Measurements from ENCODE around the gene PDPK1.
"Not testable (repeated sequence)": the region's sequence is repeated elsewhere in the genome, so short reads cannot be mapped to it uniquely, and the experiment has no call there.

Gene PDPK1

GRCh38 chr16:2550283-2550878, 12.6 kb downstream of the PDPK1 start:
- not testable (repeated sequence) for DNase-seq

DNA sequence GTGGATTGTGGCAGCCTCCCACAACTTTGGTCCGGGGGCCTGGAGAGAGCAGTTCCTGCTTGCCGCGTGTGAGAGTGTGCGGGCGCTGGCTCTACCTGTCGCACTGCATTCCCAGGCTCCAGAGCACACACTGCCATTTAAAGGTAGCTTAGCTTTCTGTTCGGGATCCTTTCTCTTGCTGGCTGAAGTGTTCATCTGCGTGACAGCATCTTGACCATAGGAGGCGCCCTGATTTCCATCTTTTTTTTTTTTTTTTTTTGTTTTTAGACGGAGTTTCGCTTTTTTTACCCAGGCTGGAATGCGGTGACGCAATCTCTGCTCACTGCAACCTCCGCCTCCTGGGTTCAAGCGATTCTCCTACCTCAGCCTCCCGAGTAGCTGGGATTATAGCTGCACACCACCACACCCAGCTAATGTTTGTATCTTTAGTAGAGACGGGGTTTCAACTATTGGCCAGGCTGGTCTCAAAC, 13.6 kb downstream of the PDPK1 start:
- DNase-seq: not testable (repeated sequence)

- DNase-seq: not testable (repeated sequence)
These were observed 17.0 kb downstream of the PDPK1 start for GRCh38 chr16:2554709-2555425.

- not testable (repeated sequence) for DNase-seq
These were observed 19.3 kb downstream of the PDPK1 start for GRCh38 chr16:2557150-2557549.

DNA sequence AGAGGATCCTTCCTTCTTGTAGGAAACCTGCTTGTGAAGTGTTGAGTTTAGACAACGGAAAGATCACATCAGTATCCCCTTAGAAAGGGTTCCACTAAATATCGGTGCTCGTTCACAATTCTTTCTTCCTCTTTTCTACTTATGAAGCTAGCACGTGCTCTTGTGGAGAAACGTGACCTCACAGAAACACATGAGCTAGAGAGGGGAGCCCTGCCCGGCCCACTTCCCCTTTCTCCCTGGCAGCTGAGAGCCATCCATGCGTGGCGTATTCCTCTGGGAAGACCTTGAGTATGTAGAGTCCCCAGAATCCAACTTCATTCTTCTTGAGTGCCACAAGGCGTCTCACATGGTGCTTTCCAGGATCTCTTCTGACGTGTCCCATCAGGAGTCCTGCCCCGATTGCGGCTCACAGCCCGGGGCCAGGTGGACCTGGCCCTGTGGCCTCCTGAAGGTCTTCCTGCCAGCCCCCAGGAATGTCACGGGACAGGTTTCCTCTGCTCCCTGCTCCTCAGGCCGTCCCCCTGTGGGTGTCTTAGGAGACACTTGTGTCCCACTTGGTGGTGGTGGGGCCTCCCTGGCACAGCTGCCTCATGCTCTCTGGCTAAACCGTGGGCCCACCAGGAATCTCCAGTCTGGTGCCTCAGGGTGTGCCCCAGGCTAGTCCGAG, 22.4 kb downstream of the PDPK1 start:
- not testable (repeated sequence) for DNase-seq

DNA sequence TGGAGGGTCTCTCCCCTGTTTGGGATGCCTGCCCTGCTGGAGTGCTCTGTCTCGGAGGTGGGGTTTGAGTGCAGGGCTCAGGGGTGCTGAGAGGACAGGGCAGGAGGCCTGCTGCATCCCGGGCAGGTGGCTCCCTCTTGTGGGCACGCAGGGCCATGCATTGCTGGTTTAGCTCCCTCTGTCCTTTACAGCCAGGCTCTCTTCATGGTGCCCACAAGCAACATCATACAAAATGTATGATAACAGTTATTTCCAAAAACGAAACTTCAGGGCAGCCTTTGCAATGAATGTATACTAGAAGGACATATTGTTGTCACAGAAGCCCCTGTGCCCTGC, 22.9 kb downstream of the PDPK1 start:
- not testable (repeated sequence) for DNase-seq

DNA sequence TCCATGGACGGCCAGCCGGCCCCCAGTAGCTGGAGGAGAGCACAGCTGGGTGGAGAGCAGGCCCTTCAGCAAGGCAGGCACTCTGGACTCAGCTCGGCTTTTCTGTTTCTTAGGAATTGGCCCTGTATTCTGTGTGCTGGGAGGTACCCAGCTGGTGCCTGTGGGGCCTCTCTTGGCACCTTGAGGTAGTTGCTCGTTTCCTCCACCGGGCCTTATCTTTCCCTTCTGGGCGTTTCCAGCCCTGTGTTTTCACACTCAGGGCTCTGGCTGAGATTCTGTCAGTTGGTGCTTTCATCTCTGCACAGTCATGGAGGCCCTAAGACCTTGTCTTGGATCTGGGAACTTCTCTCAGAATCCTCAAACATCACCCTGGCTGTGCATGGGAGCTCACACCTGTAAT, 29.7 kb downstream of the PDPK1 start:
- DNase-seq: not testable (repeated sequence)

- not testable (repeated sequence) for DNase-seq
These were observed 30.8 kb downstream of the PDPK1 start for GRCh38 chr16:2568573-2568972.

DNA sequence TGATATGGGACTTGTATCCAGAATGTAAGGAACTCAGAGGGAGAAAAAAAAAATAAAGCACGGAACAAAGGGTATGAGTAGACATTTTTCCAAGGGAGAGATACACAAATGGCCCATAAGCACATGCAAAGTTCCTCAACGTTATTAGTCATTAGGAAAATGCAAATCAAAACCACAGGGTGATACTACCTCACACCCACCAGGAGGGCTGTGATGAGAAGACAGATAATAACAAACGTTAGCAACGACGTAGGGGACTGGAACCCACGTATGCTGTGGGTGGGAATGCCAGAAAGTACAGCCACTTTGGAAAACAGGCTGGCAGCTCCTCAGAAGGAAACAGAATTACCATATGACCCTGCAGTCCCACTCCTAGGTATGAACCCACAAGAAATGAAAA, 34.9 kb downstream of the PDPK1 start:
- DNase-seq: not testable (repeated sequence)

GRCh38 chr16:2575839-2576238, 38.0 kb downstream of the PDPK1 start:
- DNase-seq: not testable (repeated sequence)

- not testable (repeated sequence) for DNase-seq
These were observed 39.2 kb downstream of the PDPK1 start for GRCh38 chr16:2577044-2577443.

GRCh38 chr16:2578905-2579304, 41.1 kb downstream of the PDPK1 start:
- DNase-seq: not testable (repeated sequence)

DNA sequence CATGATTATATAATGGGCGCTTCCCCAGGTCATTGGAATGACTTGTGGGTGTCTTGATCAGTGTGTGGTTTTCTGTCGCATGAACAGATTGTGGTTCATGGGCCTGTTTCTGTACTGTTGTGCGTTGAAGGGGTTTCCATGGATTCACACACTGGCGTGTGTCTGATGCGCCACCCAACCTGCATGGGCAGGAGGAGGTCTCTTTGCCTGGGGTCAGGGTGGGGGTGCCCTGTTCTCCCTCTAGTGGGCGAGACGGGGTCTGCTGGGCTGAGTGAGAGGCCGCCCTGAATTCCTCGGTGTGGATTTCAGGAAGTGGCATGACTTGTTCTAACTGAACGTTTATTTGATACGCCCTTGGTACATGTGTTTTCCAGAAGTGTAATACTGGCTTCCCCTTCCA, 42.3 kb downstream of the PDPK1 start:
- not testable (repeated sequence) for DNase-seq

DNA sequence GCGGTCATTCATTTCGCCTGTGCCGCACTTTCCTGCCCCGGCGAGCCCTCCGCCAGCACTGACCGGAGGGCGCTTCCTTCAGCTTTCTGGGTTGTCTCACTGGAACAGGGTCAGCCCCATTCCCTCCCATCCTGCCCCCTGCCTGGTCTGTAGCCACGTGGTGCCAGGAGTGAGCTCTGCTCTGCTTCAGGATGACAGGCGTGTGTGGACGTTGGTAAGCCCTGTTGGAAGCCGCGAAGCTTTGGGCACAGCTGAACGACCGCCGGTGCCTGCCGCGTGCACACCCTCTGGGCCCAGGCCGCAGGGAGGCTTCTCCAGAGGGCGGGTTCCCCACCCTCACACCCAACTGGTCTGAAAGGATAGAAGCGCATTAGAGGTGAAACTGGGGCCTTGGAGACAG, 43.0 kb downstream of the PDPK1 start:
- not testable (repeated sequence) for DNase-seq

- DNase-seq: no peak
These were observed 47.2 kb downstream of the PDPK1 start for GRCh38 chr16:2584729-2585650.

GRCh38 chr16:2585651-2586081, 47.8 kb downstream of the PDPK1 start:
- no peak for DNase-seq

GRCh38 chr16:2586241-2586640, 48.4 kb downstream of the PDPK1 start:
- no peak for DNase-seq

DNA sequence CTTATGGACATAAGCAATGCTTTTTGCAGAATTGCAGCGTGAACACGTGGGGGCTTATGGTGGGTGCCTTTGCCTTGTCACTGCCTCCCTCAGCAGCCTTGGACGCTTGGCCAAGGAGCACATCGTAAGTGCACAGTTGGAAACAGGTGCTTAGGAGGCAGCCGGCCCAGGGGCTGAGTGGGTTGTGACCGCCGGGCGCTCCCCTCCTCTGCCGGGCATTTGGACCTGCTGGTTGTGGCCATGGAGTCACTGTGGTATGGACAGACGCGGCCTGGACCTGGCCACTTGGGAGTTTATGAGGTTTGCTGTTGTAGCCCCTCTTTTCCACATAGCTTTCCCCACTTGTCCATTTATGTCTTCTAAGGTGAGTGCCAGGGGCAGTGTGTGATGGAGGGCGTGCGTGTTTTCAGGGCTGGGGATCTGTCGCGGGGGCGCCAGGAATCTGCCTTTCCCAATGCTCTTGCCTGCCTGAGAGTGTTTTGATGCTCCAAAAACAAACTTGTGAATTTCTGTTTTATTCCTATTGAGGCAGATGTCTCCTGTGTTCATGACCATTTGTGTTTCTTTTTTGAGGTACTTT, 49.2 kb downstream of the PDPK1 start:
- no peak for DNase-seq

GRCh38 chr16:2587891-2588565, 50.2 kb downstream of the PDPK1 start:
- DNase-seq: no peak

DNA sequence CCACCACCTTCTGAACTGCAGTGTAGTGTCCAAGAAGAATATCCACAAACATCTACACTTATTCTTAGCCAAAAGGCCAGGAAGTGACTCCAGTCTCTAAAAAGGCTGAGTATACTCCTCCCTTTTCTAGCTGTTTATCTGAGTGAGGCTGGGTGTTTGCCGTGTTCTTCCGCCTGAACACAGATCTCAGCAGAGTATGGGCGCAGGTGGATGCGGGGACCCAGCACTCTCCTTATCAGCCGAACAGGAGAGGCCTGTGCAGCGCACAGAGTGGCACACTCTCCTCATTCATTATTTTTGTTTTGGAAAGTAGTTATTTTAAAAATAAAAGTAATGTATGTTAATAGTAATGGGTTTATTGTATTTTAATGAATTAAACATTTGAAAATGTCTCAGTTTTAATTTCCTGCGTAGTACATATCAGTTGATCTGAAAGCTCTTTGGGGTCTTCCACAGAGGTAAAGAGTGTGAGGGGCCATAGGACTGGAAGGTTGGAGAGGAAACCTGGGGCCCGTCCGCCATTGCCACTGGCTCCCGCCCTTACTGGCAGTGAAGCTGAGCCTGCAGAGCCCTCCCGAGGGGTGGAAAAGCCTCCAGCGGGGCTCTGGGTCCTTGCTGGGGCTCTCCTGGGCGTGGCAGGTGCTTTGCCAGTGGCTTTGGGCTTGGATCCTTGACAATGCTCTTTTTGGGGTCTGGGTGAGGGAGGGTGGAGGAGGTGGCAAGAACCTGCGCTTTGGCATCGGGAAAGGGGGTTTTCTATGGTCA, 53.8 kb downstream of the PDPK1 start:
- no peak for DNase-seq

- DNase-seq: no peak
These were observed 55.0 kb downstream of the PDPK1 start for GRCh38 chr16:2592786-2593185.
